IMR-90 (cell line): ENCODE measurements around the gene AHI1. TPM values are rescaled to one million over a fixed set of nuclear protein-coding genes. Genes with fewer than 3 reads are reported as not detected.

Experiments used
- ATAC-seq: fragments of 200-7000 bp; cut with Tn5 transposase; 2 replicates; pipeline ENCODE4 v1.9.1; 2020; ENCODE audit warnings: low read depth, mild to moderate bottlenecking, moderate library complexity
- BruUV-seq: library from RNA; stranded (reverse); fragments of 400-500 nt; replicated peaks from 2 replicates; lab custom pipeline; 2021; lab: Mats Ljungman, UMichigan
- CTCF ChIA-PET: fragments of 300-600 bp; formaldehyde crosslinking; extraction: SDS; loops from one replicate; lab custom pipeline; 2021; ENCODE audit warnings: antibody characterized with exemption; lab: Yijun Ruan, JAX
- POLR2A ChIA-PET: fragments of 300-600 bp; sonication (Branson Sonifier 250); formaldehyde crosslinking; loops from one replicate; lab custom pipeline; 2022; ENCODE audit warnings: antibody characterized with exemption; ENCODE audit not compliant: unreplicated experiment; lab: Charles Lee
- DNase-seq: peaks from one replicate; pipeline ENCODE4 v3.0.0; 2013
- H2AFZ ChIP-seq: replicated peaks from 2 replicates; pipeline ENCODE3; 2013; ENCODE audit warnings: low read length, mild to moderate bottlenecking; ENCODE audit not compliant: poor library complexity
- H2AK5ac ChIP-seq: 2 replicates; pipeline ENCODE4 v1.6.1; 2013; ENCODE audit warnings: low read depth, low read length, inconsistent platforms
- H2AK9ac ChIP-seq: replicated peaks from 2 replicates; pipeline ENCODE3; 2013; ENCODE audit warnings: mild to moderate bottlenecking, low read depth, low read length, moderate library complexity; ENCODE audit not compliant: poor library complexity
- H2BK120ac ChIP-seq: 2 replicates; pipeline ENCODE4 v1.6.1; 2013; ENCODE audit warnings: low read depth, low read length, inconsistent platforms
- H2BK15ac ChIP-seq: 3 replicates; pipeline ENCODE4 v1.6.1; 2013; ENCODE audit warnings: low read depth, low read length, inconsistent platforms
- H2BK20ac ChIP-seq: 2 replicates; pipeline ENCODE4 v1.6.1; 2013; ENCODE audit warnings: low read depth, mild to moderate bottlenecking, inconsistent platforms, low read length, moderate library complexity
- H2BK5ac ChIP-seq: 2 replicates; pipeline ENCODE4 v1.6.1; 2013; ENCODE audit warnings: mild to moderate bottlenecking, low read depth, low read length, inconsistent platforms; ENCODE audit not compliant: poor library complexity, severe bottlenecking
- H3K14ac ChIP-seq: replicated peaks from 2 replicates; pipeline ENCODE4 v1.6.1; 2013; ENCODE audit warnings: low read depth, low read length, inconsistent platforms
- H3K18ac ChIP-seq: 2 replicates; pipeline ENCODE4 v1.6.1; 2013; ENCODE audit warnings: low read depth, low read length, control low read depth
- H3K23ac ChIP-seq: 2 replicates; pipeline ENCODE4 v1.6.1; 2013; ENCODE audit warnings: low read depth, low read length, inconsistent platforms
- H3K27ac ChIP-seq: 2 replicates; pipeline ENCODE4 v1.5.1; 2013; ENCODE audit warnings: mild to moderate bottlenecking, control low read depth, low read length; ENCODE audit not compliant: insufficient read depth
- H3K27me3 ChIP-seq: 2 replicates; pipeline ENCODE4 v1.6.1; 2013; ENCODE audit warnings: low read length; ENCODE audit not compliant: control insufficient read depth, insufficient read depth
- H3K36me3 ChIP-seq: 2 replicates; pipeline ENCODE4 v1.6.1; 2013; ENCODE audit warnings: low read length, mixed read lengths; ENCODE audit not compliant: control insufficient read depth, insufficient read depth
- H3K4ac ChIP-seq: 2 replicates; pipeline ENCODE4 v1.6.1; 2013; ENCODE audit warnings: low read depth, low read length, inconsistent platforms
- H3K4me1 ChIP-seq: 2 replicates; pipeline ENCODE4 v1.6.1; 2013; ENCODE audit warnings: low read length, mixed read lengths; ENCODE audit not compliant: control insufficient read depth, insufficient read depth
- H3K4me2 ChIP-seq: 2 replicates; pipeline ENCODE4 v1.6.1; 2013; ENCODE audit warnings: low read depth, mild to moderate bottlenecking, control low read depth, low read length, moderate library complexity
- H3K4me3 ChIP-seq: 2 replicates; pipeline ENCODE4 v1.5.1; 2013; ENCODE audit warnings: low read depth, mild to moderate bottlenecking, control low read depth, low read length, moderate library complexity; ENCODE audit not compliant: insufficient read depth
- H3K56ac ChIP-seq: 2 replicates; pipeline ENCODE4 v1.6.1; 2013; ENCODE audit warnings: low read length, inconsistent platforms; ENCODE audit not compliant: insufficient read depth; ENCODE audit errors: extremely low read depth
- H3K79me1 ChIP-seq, 2 experiments: 2 replicates each; pipeline ENCODE4 v1.6.1; 2013; ENCODE audit warnings: low read length in 2 of 2, inconsistent platforms in 1 of 2, low read depth in 1 of 2
- H3K9ac ChIP-seq: 2 replicates; pipeline ENCODE4 v1.6.1; 2013; ENCODE audit warnings: low read depth, low read length, control low read depth
- H3K9me1 ChIP-seq: 2 replicates; pipeline ENCODE4 v1.6.1; 2013; ENCODE audit warnings: low read length, inconsistent platforms; ENCODE audit not compliant: insufficient read depth
- H3K9me3 ChIP-seq: 2 replicates; pipeline ENCODE4 v1.6.1; 2013; ENCODE audit warnings: low read length; ENCODE audit not compliant: control insufficient read depth, insufficient read depth
- H4K20me1 ChIP-seq: 2 replicates; pipeline ENCODE4 v1.6.1; 2013; ENCODE audit warnings: low read length, inconsistent platforms; ENCODE audit not compliant: insufficient read depth
- H4K5ac ChIP-seq: 2 replicates; pipeline ENCODE4 v1.6.1; 2013; ENCODE audit warnings: mild to moderate bottlenecking, low read depth, low read length, control low read depth
- H4K8ac ChIP-seq, 2 experiments: 2 replicates each; pipeline ENCODE4 v1.6.1; 2013; ENCODE audit warnings: low read depth in 2 of 2, low read length in 2 of 2, control low read depth in 1 of 2, inconsistent platforms in 1 of 2
- H4K91ac ChIP-seq: 2 replicates; pipeline ENCODE4 v1.6.1; 2013; ENCODE audit warnings: low read depth, low read length, inconsistent platforms; ENCODE audit not compliant: insufficient read depth
- BHLHE40 ChIP-seq: fragments of 150-350 bp; IDR thresholded peaks from 2 replicates; pipeline ENCODE4 v1.6.1; 2016; ENCODE audit warnings: mild to moderate bottlenecking, low read depth, low read length
- CEBPB ChIP-seq: IDR thresholded peaks from 2 replicates; pipeline ENCODE4 v1.6.1; 2012; ENCODE audit warnings: low read depth, low read length, improper control_type of control experiment
- CHD1 ChIP-seq: IDR thresholded peaks from 2 replicates; pipeline ENCODE4 v1.6.1; 2012; ENCODE audit warnings: low read depth, low read length, improper control_type of control experiment
- CTCF ChIP-seq: conservative IDR thresholded peaks from 2 replicates; pipeline ENCODE4 v1.5.1; 2012; ENCODE audit warnings: mild to moderate bottlenecking, low read depth, low read length, improper control_type of control experiment
- ELK1 ChIP-seq: fragments of 150-350 bp; IDR thresholded peaks from 2 replicates; pipeline ENCODE4 v1.6.1; 2016; ENCODE audit warnings: low read depth, mild to moderate bottlenecking, low read length, moderate library complexity, borderline replicate concordance
- FOS ChIP-seq: fragments of 150-350 bp; IDR thresholded peaks from 2 replicates; pipeline ENCODE4 v1.6.1; 2016; ENCODE audit warnings: low read depth, low read length
- MAFK ChIP-seq: IDR thresholded peaks from 2 replicates; pipeline ENCODE4 v1.6.1; 2012; ENCODE audit warnings: low read depth, low read length, improper control_type of control experiment
- MAZ ChIP-seq: IDR thresholded peaks from 2 replicates; pipeline ENCODE4 v1.6.1; 2012; ENCODE audit warnings: low read depth, mild to moderate bottlenecking, low read length, improper control_type of control experiment, moderate library complexity, borderline replicate concordance
- MXI1 ChIP-seq: IDR thresholded peaks from 2 replicates; pipeline ENCODE4 v1.6.1; 2012; ENCODE audit warnings: low read depth, mild to moderate bottlenecking, low read length, moderate library complexity, borderline replicate concordance
- NFE2L2 ChIP-seq: fragments of 150-350 bp; IDR thresholded peaks from 2 replicates; pipeline ENCODE4 v1.6.1; 2016; ENCODE audit warnings: low read depth, mild to moderate bottlenecking, low read length
- POLR2A ChIP-seq: IDR thresholded peaks from 2 replicates; pipeline ENCODE4 v1.6.1; 2012; ENCODE audit warnings: mild to moderate bottlenecking, low read depth, low read length
- RAD21 ChIP-seq: IDR thresholded peaks from 2 replicates; pipeline ENCODE4 v1.6.1; 2012; ENCODE audit warnings: low read length, improper control_type of control experiment
- RCOR1 ChIP-seq: IDR thresholded peaks from 2 replicates; pipeline ENCODE4 v1.6.1; 2012; ENCODE audit warnings: mild to moderate bottlenecking, low read length, improper control_type of control experiment; ENCODE audit not compliant: insufficient replicate concordance
- RFX5 ChIP-seq: IDR thresholded peaks from 2 replicates; pipeline ENCODE4 v1.8.0; 2012; ENCODE audit warnings: low read depth, mild to moderate bottlenecking, low read length, moderate library complexity
- SMC3 ChIP-seq: fragments of 150-350 bp; IDR thresholded peaks from 2 replicates; pipeline ENCODE4 v1.6.1; 2016; ENCODE audit warnings: low read depth, mild to moderate bottlenecking, antibody characterized with exemption, low read length, moderate library complexity
- USF2 ChIP-seq: fragments of 150-350 bp; IDR thresholded peaks from 2 replicates; pipeline ENCODE4 v1.6.1; 2017; ENCODE audit warnings: mild to moderate bottlenecking, antibody characterized with exemption, low read length, low read depth
- WGBS, 2 experiments: methylation state at CpG; one replicate each; pipeline versions ENCODE4 v1.1.5 to v1.1.7; 2013; ENCODE audit warnings: missing lambda C conversion rate in 2 of 2; ENCODE audit not compliant: insufficient read length in 1 of 2; ENCODE audit errors: extremely low coverage in 2 of 2; 5-methylcytosine and 5-hydroxymethylcytosine counted together
- dilution Hi-C: fragments of 300-500 bp; cut with HindIII; formaldehyde crosslinking; loops from one replicate; pipeline ENCODE4 v1.14.3; 2018; ENCODE audit warnings: low sequenced_read_pairs; ENCODE audit not compliant: unreplicated experiment
- in situ Hi-C: fragments of 300-500 bp; cut with MboI; formaldehyde crosslinking; loops from 3 replicates; pipeline ENCODE4 v1.14.3; 2019; ENCODE audit warnings: low sequenced_read_pairs, inconsistent platforms, mixed read lengths
- intact Hi-C: fragments of 100-400 bp; cut with micrococcal nuclease; formaldehyde crosslinking; loops from 2 replicates; pipeline ENCODE4 v1.10.0; 2022
- polyA plus RNA-seq, 3 experiments: library from polyadenylated mRNA; depleted of rRNA; stranded (reverse); fragments of >200 nt; gene quantifications; 2 replicates each; pipeline ENCODE4 v1.2.3, GENCODE V29; 2012; ENCODE audit warnings: low replicate concordance in 1 of 3
- total RNA-seq: library from RNA; depleted of rRNA; stranded (reverse); fragments of >200 nt; gene quantifications from 2 replicates; pipeline ENCODE4 v1.2.3, GENCODE V29; 2012

The AHI1 gene
- total and polyA plus RNA-seq, 2 of the 4 experiments (the other 2 are of a cell fraction) = 9.5 to 19.4 TPM

GRCh38 chr6:135277422-135277821, 220.1 kb downstream of the AHI1 start:
- H3K4me3 ChIP-seq = no peak overlapping the region
- no peak overlapping the region for H3K4me2 ChIP-seq
- no TSS peak for BruUV-seq
- in situ Hi-C loops (no loop called here), dilution Hi-C loops (no loop called here), intact Hi-C loops (no loop called here)
- H2BK20ac ChIP-seq = no peak overlapping the region
- H2AK5ac ChIP-seq = no peak overlapping the region
- H2AFZ ChIP-seq = no peak overlapping the region
- H3K9me1 ChIP-seq = no peaks in the 10 kb centered on the region
- no peak overlapping the region for H2AK9ac ChIP-seq
- H3K27ac ChIP-seq = no peak overlapping the region
- no peak overlapping the region for H2BK120ac ChIP-seq
- ChIA-PET POLR2A (no interaction called here), CTCF (interaction anchor here (0.6 kb wide), 1 partner anchor 75 kb away, joined by 4 read pairs; no protein-coding TSS in a partner anchor)
- no peak overlapping the region for H4K8ac ChIP-seq
- H3K79me1 ChIP-seq = no peaks in the 10 kb centered on the region
- H3K23ac ChIP-seq = no peak overlapping the region
- no peak overlapping the region for H4K91ac ChIP-seq
- H4K20me1 ChIP-seq = no peaks in the 10 kb centered on the region
- DNase-seq (no peak), ATAC-seq (no peak)
- no peak overlapping the region for H2BK5ac ChIP-seq
- no peaks in the 10 kb centered on the region for H3K27me3 ChIP-seq
- H4K5ac ChIP-seq = no peak overlapping the region
- H3K18ac ChIP-seq = no peak overlapping the region
- no peak overlapping the region for H3K4ac ChIP-seq
- TF ChIP-seq MXI1 = no peak
- TF ChIP-seq SMC3 = no peak
- TF ChIP-seq FOS = no peak
- no peak for TF ChIP-seq NFE2L2
- TF ChIP-seq ELK1 = no peak
- no peak for TF ChIP-seq RCOR1
- TF ChIP-seq BHLHE40 = no peak
- no peak for TF ChIP-seq RFX5
- no peak for TF ChIP-seq MAFK
- TF ChIP-seq MAZ = no peak
- no peak for TF ChIP-seq CEBPB
- no peak for TF ChIP-seq RAD21
- no peak for TF ChIP-seq POLR2A
- no peak for TF ChIP-seq CHD1
- TF ChIP-seq USF2 = no peak
- TF ChIP-seq CTCF = no peak
- no peak overlapping the region for H3K56ac ChIP-seq
- H2BK15ac ChIP-seq = no peak overlapping the region
- H3K9me3 ChIP-seq = no peaks in the 10 kb centered on the region
- H3K14ac ChIP-seq = no peak overlapping the region
- WGBS, 2 experiments = no CpG with 5 or more reads among the region's 6 CpGs
- no peaks in the 10 kb centered on the region for H3K36me3 ChIP-seq
- H3K4me1 ChIP-seq = no peaks in the 10 kb centered on the region
- H3K9ac ChIP-seq = no peak overlapping the region
